GM12873 (cell line): ENCODE results near the gene PSMB8.

Source experiments
- CTCF ChIP-seq: IDR thresholded peaks from 2 replicates; pipeline ENCODE4 v1.5.1; 2012; ENCODE audit warnings: low read depth, mild to moderate bottlenecking, moderate library complexity, low read length, control low read depth; ENCODE audit not compliant: insufficient read depth; ENCODE audit errors: missing control alignments

Gene PSMB8

GRCh38 chr6:32865724-32866443, 22.0 kb upstream of the PSMB8 start:
- TF ChIP-seq CTCF, result no peak

- TF ChIP-seq CTCF, result no peak
Observed at GRCh38 chr6:32862725-32863124, 18.9 kb upstream of the PSMB8 start.

DNA sequence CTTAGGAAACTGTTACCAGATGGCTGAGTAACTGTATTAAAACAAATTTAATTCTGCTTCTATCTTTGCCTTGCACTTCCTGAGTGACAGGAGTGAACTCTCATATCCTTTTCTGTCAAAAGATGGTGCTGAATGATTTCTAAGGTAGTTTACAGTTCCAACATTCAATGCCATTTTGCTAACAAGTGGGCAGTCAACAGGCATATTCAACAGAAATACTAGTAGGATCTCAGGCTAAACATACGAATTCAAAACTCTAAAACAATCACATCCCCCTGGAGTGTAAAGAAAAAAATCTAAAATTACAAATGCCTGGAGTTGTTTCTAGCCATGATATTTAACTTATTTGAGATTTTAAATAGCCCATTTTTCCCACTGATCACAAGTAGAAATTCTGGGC, 16.8 kb upstream of the PSMB8 start:
- TF ChIP-seq CTCF, result no peak

DNA sequence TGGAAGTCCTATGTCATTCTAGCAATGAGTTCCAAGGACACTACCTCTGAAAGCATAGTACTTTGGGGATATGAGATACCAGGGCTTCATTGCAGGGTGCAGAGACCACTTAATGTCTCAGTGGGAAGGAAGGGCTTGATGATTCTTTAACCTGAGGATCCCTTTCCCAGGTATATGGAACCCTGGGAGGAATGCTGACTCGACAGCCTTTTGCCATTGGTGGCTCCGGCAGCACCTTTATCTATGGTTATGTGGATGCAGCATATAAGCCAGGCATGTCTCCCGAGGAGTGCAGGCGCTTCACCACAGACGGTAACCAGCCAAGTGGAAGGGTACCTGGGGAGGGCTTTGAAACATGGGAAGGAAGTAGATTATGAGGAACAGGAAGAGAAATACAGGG, 14.3 kb upstream of the PSMB8 start:
- no peak for TF ChIP-seq CTCF

- no peak for TF ChIP-seq CTCF
Observed at GRCh38 chr6:32857156-32857891, 13.5 kb upstream of the PSMB8 start.

DNA sequence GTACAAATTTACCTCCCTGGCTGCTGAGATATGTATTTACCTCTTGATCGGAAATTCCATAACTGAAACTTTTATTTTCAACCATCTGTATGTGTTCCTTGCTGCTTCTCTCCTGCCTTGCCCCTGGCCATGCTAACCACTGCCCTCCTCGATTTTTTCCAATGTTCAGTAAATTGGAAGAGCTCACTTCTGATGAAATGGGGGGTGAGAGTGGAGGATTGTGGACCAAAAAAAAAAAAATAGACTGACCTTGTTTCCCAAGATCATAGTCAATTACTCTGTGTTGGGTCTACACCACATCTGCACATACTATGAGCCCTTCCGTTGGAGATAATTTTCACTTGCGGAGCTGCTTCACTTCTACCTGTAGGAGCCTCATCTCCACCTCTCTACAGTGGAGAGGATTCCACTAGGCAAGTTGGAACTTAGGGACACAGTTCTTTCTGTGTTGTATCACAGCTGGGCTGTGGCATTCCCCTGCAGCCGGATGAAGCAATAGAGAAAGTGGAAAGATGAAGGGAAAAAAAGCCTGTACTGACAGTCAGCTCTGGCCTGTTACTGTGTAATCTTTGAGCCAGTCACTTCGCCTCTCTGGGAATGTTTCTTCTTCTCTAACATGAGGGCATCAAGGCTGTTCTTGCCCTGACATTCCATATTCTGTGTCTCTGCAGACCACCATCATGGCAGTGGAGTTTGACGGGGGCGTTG, 11.8 kb upstream of the PSMB8 start:
- TF ChIP-seq CTCF, result no peak
